K562 (cell line): Measurements from ENCODE around the gene CD37.

Experiments used
- ARID3A ChIP-seq: IDR thresholded peaks from 2 replicates; pipeline ENCODE4 v1.6.1; 2012; ENCODE audit warnings: low read depth, low read length, improper control_type of control experiment, borderline replicate concordance
- CHD1 ChIP-seq: fragments of 200-600 bp; sonication (generic); IDR thresholded peaks from one replicate; pipeline ENCODE4 v1.6.1; 2012; ENCODE audit warnings: mild to moderate bottlenecking, moderate library complexity, low read length, inconsistent platforms
- FOXJ3 ChIP-seq: sonication (generic); formaldehyde crosslinking; IDR thresholded peaks from 2 replicates; pipeline ENCODE4 v1.4.0; 2020; ENCODE audit warnings: mild to moderate bottlenecking, missing genetic modification reagents
- HDAC1 ChIP-seq, 2 experiments: fragments of 450-650 bp; IDR thresholded peaks; 2 replicates each; pipeline ENCODE4 v1.6.1; 2016 to 2017; ENCODE audit warnings: inconsistent platforms in 1 of 2, mild to moderate bottlenecking in 1 of 2, moderate library complexity in 1 of 2
- MYC ChIP-seq, 2 experiments: fragments of 250-450 bp in 1 of 2; sonication (Bioruptor Pico) in 1 of 2; IDR thresholded peaks; 2 replicates each; pipeline versions ENCODE4 v1.5.1 to v1.6.1; 2012 to 2021; ENCODE audit warnings: low read depth in 2 of 2, borderline replicate concordance in 1 of 2, improper control_type of control experiment in 1 of 2, low read length in 1 of 2, mild to moderate bottlenecking in 1 of 2, moderate library complexity in 1 of 2
- POLR2AphosphoS2 ChIP-seq: IDR thresholded peaks from 2 replicates; pipeline ENCODE4 v1.6.1; 2012; ENCODE audit warnings: low read length, improper control_type of control experiment
- SETDB1 ChIP-seq: IDR thresholded peaks from one replicate; pipeline ENCODE4 v1.6.1; 2012; ENCODE audit warnings: low read length, control low read depth, inconsistent platforms
- ZC3H4 ChIP-seq: sonication (generic); formaldehyde crosslinking; IDR thresholded peaks from 2 replicates; pipeline ENCODE4 v1.9.0; 2021; ENCODE audit warnings: missing genetic modification reagents, borderline replicate concordance
- TF ChIP-seq, protein P1 (sequence below): sonication (generic); formaldehyde crosslinking; IDR thresholded peaks from 2 replicates; pipeline ENCODE4 v1.9.0; 2022; ENCODE audit warnings: mild to moderate bottlenecking, missing genetic modification reagents
- TF ChIP-seq, protein P2 (sequence below), 2 experiments: fragments of 450-650 bp; conservative IDR thresholded peaks; 2 replicates each; pipeline ENCODE4 v1.6.1; 2017; ENCODE audit warnings: mild to moderate bottlenecking in 2 of 2, moderate library complexity in 2 of 2

- TF ChIP-seq, protein P1, sequence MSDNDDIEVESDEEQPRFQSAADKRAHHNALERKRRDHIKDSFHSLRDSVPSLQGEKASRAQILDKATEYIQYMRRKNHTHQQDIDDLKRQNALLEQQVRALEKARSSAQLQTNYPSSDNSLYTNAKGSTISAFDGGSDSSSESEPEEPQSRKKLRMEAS: 0 out of 2 replicates have a peak, but pooled peaks have one; percentile 21
- TF ChIP-seq FOXJ3 (CRISPR knock-in tag) (no peak), MYC (IDR thresholded peaks at IDR 0.05; ENCODE audit: low read depth, low read length) (no peak), MYC (CRISPR knock-in tag; IDR thresholded peaks at IDR 0.05; ENCODE audit: borderline replicate concordance, low read depth) (no peak), HDAC1 (IDR thresholded peaks at IDR 0.05) (no peak), CHD1 (no peak), POLR2AphosphoS2 (no peak), ZC3H4 (no peak), ARID3A (no peak), SETDB1 (no peak)
- TF ChIP-seq, protein P2, sequence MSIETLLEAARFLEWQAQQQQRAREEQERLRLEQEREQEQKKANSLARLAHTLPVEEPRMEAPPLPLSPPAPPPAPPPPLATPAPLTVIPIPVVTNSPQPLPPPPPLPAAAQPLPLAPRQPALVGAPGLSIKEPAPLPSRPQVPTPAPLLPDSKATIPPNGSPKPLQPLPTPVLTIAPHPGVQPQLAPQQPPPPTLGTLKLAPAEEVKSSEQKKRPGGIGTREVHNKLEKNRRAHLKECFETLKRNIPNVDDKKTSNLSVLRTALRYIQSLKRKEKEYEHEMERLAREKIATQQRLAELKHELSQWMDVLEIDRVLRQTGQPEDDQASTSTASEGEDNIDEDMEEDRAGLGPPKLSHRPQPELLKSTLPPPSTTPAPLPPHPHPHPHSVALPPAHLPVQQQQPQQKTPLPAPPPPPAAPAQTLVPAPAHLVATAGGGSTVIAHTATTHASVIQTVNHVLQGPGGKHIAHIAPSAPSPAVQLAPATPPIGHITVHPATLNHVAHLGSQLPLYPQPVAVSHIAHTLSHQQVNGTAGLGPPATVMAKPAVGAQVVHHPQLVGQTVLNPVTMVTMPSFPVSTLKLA (conservative IDR thresholded peaks at IDR 0.05): no peak
Measured at GRCh38 chr19:49324801-49325576, 10.2 kb upstream of the CD37 start, which contains the start of gene SLC6A16.
